Activated CD4-positive, alpha-beta T cell treated with anti-CD3 and anti-CD28 coated beads for 36 hours (primary cell): Measurements from ENCODE around the gene PTPRB. TPM values are rescaled to one million over a fixed set of nuclear protein-coding genes. Genes with fewer than 3 reads are reported as not detected.
"Not testable (repeated sequence)": the region's sequence is repeated elsewhere in the genome, so short reads cannot be mapped to it uniquely, and the experiment has no call there.

ENCODE experiments used
- ATAC-seq: fragments of 200-7000 bp; cut with Tn5 transposase; one replicate; pipeline ENCODE4 v1.10.0; 2021; ENCODE audit warnings: mild to moderate bottlenecking, moderate library complexity
- CTCF ChIA-PET: fragments of 350-600 bp; sonication (Branson Sonifier 250); formaldehyde crosslinking; loops from one replicate; lab custom pipeline; 2021; ENCODE audit warnings: antibody characterized with exemption; lab: Charles Lee
- POLR2A ChIA-PET: fragments of 350-600 bp; sonication (Branson Sonifier 250); formaldehyde crosslinking; loops from one replicate; lab custom pipeline; 2021; ENCODE audit warnings: antibody characterized with exemption, inconsistent platforms; lab: Charles Lee
- DNase-seq: peaks from one replicate; pipeline ENCODE4 v3.0.0-alpha.2; 2020
- H3K27ac Mint-ChIP-seq: one replicate; pipeline ENCODE4 v1.8.0; 2021; ENCODE audit warnings: mixed read lengths
- H3K27me3 Mint-ChIP-seq: one replicate; pipeline ENCODE4 v1.8.0; 2021; ENCODE audit warnings: mixed read lengths
- H3K36me3 Mint-ChIP-seq: one replicate; pipeline ENCODE4 v1.8.0; 2021; ENCODE audit warnings: low read depth, mixed read lengths
- H3K4me1 Mint-ChIP-seq: one replicate; pipeline ENCODE4 v1.8.0; 2021; ENCODE audit warnings: mixed read lengths
- H3K4me3 Mint-ChIP-seq: one replicate; pipeline ENCODE4 v1.8.0; 2021; ENCODE audit warnings: mild to moderate bottlenecking, moderate library complexity, mixed read lengths
- H3K9me3 Mint-ChIP-seq: one replicate; pipeline ENCODE4 v1.8.0; 2021; ENCODE audit warnings: low read depth, mixed read lengths
- intact Hi-C, 2 experiments: fragments of 100-400 bp; cut with DNase I in 1 of 2; cut with micrococcal nuclease in 1 of 2; formaldehyde crosslinking; loops; one replicate each; pipeline versions ENCODE4 v1.14.2 to v1.15.1; 2022 to 2024; cut with DNase I, micrococcal nuclease
- total RNA-seq, 2 experiments: library from RNA; stranded (reverse); gene quantifications; one replicate each; pipeline ENCODE4 v1.2.3, GENCODE V29; 2021

Gene PTPRB
- total RNA-seq, 2 experiments from 2014 or later: not detected

DNA sequence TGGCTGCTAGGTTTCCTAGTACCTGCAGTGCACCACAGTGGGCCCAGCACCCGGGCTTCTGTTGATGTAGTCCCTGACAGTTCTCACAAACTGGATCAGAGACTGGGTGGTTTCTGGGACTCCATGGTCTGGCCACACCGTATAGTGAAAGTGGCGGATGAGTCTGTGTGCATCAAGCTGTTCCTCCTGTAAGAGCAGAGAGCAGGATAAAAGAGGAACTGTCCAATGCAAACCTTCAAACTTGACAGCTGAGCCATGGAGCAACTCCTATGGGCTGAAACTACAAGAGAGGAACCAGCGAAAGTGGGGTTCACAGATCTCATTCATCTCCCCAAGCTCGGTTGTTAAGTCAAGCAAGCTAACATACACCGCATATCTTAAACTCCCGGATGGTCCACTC, 102.8 kb downstream of the PTPRB start:
- ATAC-seq (no peak), DNase-seq (no peak)
- no peaks in the 10 kb centered on the region for H3K9me3 Mint-ChIP-seq
- H3K4me3 Mint-ChIP-seq: no peak overlapping the region
- H3K27me3 Mint-ChIP-seq: peaks cover 8% of the 10 kb centered on the region
- ChIA-PET CTCF (no interaction called here), POLR2A (no interaction called here)
- no peaks in the 10 kb centered on the region for H3K36me3 Mint-ChIP-seq
- no peak overlapping the region for H3K27ac Mint-ChIP-seq
- intact Hi-C loops: no loop called here
- no peaks in the 10 kb centered on the region for H3K4me1 Mint-ChIP-seq

DNA sequence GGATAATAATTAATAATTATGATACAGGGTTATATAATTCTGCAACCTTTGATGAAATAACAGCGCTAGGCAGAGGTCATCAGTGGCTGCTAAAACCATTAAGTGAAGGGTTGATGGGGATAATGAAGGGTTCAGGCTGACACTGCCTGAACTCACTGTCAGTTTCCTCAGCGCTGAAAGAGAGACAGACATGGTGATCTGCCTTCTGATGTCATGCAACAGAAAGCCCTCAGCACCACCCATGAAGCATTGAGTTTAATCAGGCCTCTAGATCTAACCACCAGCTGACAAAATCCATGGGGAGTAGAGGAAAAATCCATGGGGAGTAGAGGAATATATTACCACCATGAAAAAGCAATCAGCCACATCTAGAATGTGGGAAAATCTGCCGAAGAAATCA, 107.6 kb downstream of the PTPRB start:
- Mint-ChIP-seq H3K4me3 (no peak overlapping the region), H3K4me1 (no peaks in the 10 kb centered on the region), H3K27me3 (peaks cover 9% of the 10 kb centered on the region), H3K36me3 (no peaks in the 10 kb centered on the region), H3K27ac (no peak overlapping the region), H3K9me3 (no peaks in the 10 kb centered on the region)
- no peak for ATAC-seq
- CTCF ChIA-PET: interaction anchor here (0.7 kb wide), 1 partner anchor 508 kb away, joined by 3 read pairs; no protein-coding TSS in a partner anchor
- DNase-seq: no peak
- POLR2A ChIA-PET: no interaction called here
- intact Hi-C loops: no loop called here

DNA sequence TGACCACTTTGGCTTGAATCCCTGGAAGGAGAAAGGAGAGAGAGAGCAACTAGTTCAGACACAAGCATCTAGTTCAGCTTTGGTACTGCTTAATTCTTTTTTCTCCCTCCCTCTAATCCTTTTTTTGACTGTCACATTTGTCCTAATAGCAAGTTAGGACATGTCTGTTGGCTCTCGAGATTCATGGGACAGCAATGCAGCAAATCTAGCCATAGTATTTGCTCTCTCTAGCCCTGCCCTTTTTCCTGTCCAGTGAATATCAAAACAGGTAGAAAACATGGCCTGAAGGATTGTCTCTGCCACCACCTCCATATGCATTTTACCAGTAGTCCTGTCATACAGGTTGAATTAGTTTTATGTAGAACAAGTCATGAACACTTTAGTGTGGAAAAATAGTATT, 116.4 kb downstream of the PTPRB start:
- Mint-ChIP-seq H3K27ac (no peak overlapping the region), H3K27me3 (peaks cover 2% of the 10 kb centered on the region), H3K9me3 (no peaks in the 10 kb centered on the region), H3K4me1 (no peaks in the 10 kb centered on the region), H3K4me3 (no peak overlapping the region), H3K36me3 (no peaks in the 10 kb centered on the region)
- ChIA-PET CTCF (no interaction called here), POLR2A (no interaction called here)
- DNase-seq (no peak), ATAC-seq (no peak)
- intact Hi-C loops: no loop called here

DNA sequence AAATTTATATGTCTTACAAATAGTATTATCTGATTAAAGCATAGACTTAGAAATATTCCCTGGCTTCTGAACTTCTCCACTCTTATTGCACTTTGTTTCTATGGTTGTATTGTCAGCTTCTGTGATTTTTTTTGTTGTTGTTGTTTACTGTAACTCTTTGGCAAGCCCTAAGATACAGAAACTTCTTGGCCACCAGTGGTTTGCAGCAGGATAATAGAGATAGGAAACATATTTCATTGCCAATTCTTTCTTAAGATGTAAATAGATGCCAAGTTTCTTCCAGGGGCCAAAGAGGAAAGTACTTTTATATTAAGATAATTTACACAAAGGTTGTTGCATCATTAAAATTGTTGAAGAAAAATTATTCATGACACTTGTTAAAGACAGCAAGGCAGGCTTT, 123.8 kb downstream of the PTPRB start:
- ATAC-seq (no peak), DNase-seq (no peak)
- POLR2A ChIA-PET: no interaction called here
- Mint-ChIP-seq H3K9me3 (no peaks in the 10 kb centered on the region), H3K27me3 (peaks cover 4% of the 10 kb centered on the region), H3K27ac (no peak overlapping the region), H3K4me1 (no peaks in the 10 kb centered on the region), H3K4me3 (no peak overlapping the region), H3K36me3 (no peaks in the 10 kb centered on the region)
- intact Hi-C loops: no loop called here
- CTCF ChIA-PET: no interaction called here

DNA sequence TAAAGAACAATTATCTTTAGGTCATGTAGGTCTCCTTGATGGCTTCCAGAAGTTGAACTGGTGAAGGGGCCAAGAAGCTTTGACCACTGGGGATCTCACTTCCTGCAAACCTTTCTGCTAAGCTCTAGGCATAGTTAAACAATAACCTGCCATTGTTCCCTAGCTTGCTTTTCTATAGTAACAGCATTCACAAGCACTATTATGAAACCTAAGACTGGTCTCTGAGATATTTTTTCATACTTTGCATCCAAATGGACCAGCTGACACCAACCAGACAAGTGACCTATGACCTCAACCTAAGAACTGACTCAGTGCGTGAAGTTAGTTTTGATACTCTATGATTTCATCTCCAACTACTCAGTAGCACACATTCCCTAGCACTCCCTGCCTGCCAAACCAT, 129.1 kb downstream of the PTPRB start:
- Mint-ChIP-seq H3K4me3 (no peak overlapping the region), H3K9me3 (no peaks in the 10 kb centered on the region), H3K27me3 (peaks cover 4% of the 10 kb centered on the region), H3K4me1 (no peaks in the 10 kb centered on the region), H3K36me3 (no peaks in the 10 kb centered on the region), H3K27ac (no peak overlapping the region)
- ChIA-PET CTCF (interaction anchor here (0.7 kb wide), 1 partner anchor 21 kb away, joined by 3 read pairs; no protein-coding TSS in a partner anchor), POLR2A (no interaction called here)
- intact Hi-C loops: no loop called here
- no peak for ATAC-seq
- no peak for DNase-seq

DNA sequence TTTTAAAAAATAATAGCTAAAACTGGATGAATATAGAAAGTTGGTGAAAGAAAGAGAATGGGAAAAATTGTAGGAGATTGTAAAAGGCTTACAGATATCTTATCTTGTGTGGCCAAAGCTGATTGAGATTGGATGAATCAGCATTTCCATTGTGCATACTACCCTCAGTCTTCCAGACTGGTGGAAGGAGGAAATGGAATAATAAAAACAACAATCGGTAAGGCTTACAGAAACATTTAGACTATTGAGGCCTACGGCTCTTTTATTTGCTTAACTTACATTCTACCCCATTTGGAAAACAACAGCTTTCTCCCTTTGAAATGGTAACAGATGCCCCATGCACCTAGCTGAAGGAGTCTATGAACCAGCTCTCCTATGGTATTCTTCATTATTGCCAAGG, 129.8 kb downstream of the PTPRB start:
- ChIA-PET POLR2A (no interaction called here), CTCF (interaction anchor here (0.7 kb wide), 1 partner anchor 21 kb away, joined by 3 read pairs; no protein-coding TSS in a partner anchor)
- no peaks in the 10 kb centered on the region for H3K36me3 Mint-ChIP-seq
- intact Hi-C loops: no loop called here
- ATAC-seq (no peak), DNase-seq (no peak)
- no peak overlapping the region for H3K4me3 Mint-ChIP-seq
- H3K9me3 Mint-ChIP-seq: no peaks in the 10 kb centered on the region
- H3K4me1 Mint-ChIP-seq: no peaks in the 10 kb centered on the region
- peaks cover 2% of the 10 kb centered on the region for H3K27me3 Mint-ChIP-seq
- H3K27ac Mint-ChIP-seq: no peak overlapping the region

DNA sequence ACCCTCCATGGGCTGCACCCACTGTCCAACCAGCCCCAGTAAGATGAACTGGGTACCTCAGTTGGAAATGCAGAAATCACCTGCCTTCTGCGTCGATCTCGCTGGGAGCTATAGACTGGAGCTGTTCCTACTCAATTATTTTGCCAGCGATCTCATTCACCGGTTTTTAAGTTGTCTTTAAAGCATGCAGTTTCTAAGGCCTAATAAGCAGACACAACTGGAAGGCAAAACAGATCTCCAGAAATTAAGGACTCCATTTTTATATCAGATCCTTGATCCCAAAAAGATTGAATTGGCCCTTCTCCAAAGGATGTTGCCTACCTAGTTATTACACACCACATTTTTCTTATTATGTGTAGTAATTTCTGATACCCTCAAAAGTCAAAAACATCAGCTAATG, 139.7 kb downstream of the PTPRB start:
- no peak for DNase-seq
- H3K9me3 Mint-ChIP-seq: peaks cover 6% of the 10 kb centered on the region
- no peak overlapping the region for H3K4me3 Mint-ChIP-seq
- intact Hi-C loops: no loop called here
- peaks cover 8% of the 10 kb centered on the region for H3K27me3 Mint-ChIP-seq
- ChIA-PET CTCF (no interaction called here), POLR2A (no interaction called here)
- H3K4me1 Mint-ChIP-seq: no peaks in the 10 kb centered on the region
- no peak for ATAC-seq
- no peaks in the 10 kb centered on the region for H3K36me3 Mint-ChIP-seq
- H3K27ac Mint-ChIP-seq: no peak overlapping the region

DNA sequence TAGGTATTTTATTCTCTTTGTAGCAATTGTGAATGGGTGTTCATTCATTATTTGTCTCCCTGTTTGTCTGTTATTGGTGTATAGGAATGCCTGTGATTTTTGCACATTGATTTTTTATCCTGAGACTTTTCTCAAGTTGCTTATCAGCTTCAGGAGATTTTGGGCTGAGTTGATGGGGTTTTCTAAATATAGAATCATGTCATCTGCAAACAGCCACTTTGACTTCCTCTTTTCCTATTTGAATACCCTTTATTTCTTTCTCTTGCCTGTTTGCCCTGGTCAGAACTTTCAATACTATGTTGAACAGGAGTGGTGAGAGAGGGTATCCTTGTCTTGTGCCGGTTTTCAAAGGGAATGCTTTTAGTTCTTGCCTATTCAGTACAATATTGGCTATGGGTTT, 144.3 kb downstream of the PTPRB start:
- intact Hi-C loops, POLR2A ChIA-PET, CTCF ChIA-PET, H3K27ac Mint-ChIP-seq, H3K36me3 Mint-ChIP-seq, H3K27me3 Mint-ChIP-seq, H3K4me3 Mint-ChIP-seq, ATAC-seq, DNase-seq, H3K4me1 Mint-ChIP-seq, H3K9me3 Mint-ChIP-seq: not testable (repeated sequence)

DNA sequence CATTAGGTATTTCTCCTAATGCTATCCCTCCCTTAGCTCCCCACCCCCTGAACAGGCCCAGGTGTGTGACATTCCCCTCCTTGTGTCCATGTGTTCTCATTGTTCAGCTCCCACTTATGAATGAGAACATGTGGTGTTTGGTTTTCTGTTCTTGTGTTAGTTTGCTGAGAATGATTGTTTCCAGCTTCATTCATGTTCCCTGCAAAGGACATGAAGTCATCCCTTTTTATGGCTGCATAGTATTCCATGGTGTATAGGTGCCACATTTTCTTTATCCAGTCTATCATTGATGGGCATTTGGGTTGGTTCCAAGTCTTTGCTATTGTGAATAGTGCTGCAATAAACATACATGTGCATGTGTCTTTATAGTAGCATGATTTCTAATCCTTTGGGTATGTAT, 146.3 kb downstream of the PTPRB start:
- POLR2A ChIA-PET, H3K9me3 Mint-ChIP-seq, DNase-seq, H3K36me3 Mint-ChIP-seq, H3K4me3 Mint-ChIP-seq, H3K27ac Mint-ChIP-seq, intact Hi-C loops, H3K27me3 Mint-ChIP-seq, H3K4me1 Mint-ChIP-seq, ATAC-seq: not testable (repeated sequence)
- CTCF ChIA-PET: interaction anchor here (0.6 kb wide), 2 partner anchors 8 to 154 kb away, joined by 3 read pairs; no protein-coding TSS in a partner anchor

DNA sequence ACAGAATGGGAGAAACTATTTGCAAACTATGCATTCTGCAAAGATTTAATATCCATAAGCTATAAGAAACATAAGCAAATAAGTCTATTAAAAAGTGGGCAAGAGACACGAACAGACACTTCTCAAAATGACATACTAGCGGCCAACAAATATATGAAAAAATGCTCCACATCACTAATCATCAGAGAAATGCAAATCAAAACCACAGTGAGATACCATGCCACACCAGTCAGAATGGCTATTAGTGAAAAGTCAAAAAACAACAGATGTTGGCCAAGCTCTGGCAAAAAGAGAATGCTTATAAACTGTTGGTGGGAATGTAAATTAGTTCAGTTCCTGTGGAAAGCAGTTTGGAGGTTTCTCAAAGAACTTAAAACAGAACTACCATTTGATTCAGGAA, 149.8 kb downstream of the PTPRB start:
- ChIA-PET POLR2A (no interaction called here), CTCF (no interaction called here)
- intact Hi-C loops: no loop called here
- no peaks in the 10 kb centered on the region for H3K4me1 Mint-ChIP-seq
- no peak for ATAC-seq
- peaks cover 6% of the 10 kb centered on the region for H3K27me3 Mint-ChIP-seq
- H3K9me3 Mint-ChIP-seq: peaks cover 2% of the 10 kb centered on the region
- H3K27ac Mint-ChIP-seq: no peak overlapping the region
- no peak overlapping the region for H3K4me3 Mint-ChIP-seq
- H3K36me3 Mint-ChIP-seq: no peaks in the 10 kb centered on the region
- no peak for DNase-seq

DNA sequence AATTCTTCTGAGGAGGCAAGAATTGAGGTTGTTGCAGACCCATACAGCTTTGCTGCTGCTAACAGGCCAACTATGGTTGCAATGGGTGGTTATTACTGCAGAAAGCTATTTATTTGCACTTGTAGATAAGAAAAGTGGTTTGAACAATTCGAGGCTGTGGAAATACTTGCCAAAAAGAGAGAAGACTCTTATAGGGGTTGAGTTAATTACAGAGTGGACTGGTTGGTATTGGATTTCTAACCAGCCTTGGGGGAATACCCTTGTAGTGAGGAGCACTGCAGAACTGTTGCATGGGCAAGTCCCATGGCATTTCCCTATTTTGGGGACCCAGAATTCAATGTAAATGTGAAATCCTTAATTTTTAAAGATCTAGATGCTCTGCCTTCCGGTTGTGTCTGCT, 150.6 kb downstream of the PTPRB start:
- DNase-seq: no peak
- Mint-ChIP-seq H3K27me3 (peaks cover 6% of the 10 kb centered on the region), H3K27ac (no peak overlapping the region), H3K36me3 (no peaks in the 10 kb centered on the region), H3K9me3 (peaks cover 2% of the 10 kb centered on the region), H3K4me1 (no peaks in the 10 kb centered on the region), H3K4me3 (no peak overlapping the region)
- POLR2A ChIA-PET: no interaction called here
- intact Hi-C loops: no loop called here
- no peak for ATAC-seq
- CTCF ChIA-PET: interaction anchor here (0.6 kb wide), 1 partner anchor 21 kb away, joined by 3 read pairs; no protein-coding TSS in a partner anchor

DNA sequence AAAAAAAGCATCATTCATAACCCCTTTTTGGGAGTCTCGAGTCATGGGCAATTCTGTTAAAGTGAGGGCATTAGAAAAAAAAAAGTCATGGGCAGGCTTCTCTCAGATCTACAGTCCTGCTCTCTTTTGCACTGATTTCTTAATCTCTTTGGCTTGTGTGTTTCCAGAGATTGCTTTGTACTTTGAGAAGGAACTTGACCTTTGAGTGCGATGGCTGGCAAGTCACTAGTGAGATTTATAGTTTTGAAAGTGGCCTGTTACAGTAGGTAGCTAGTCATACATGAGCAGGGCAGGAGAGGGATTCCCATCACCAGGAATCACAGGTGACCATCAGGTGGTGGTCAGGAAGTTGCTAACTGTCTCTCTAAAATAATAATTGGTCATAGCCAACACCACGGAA, 151.5 kb downstream of the PTPRB start:
- ChIA-PET POLR2A (interaction anchor here (0.7 kb wide), 1 partner anchor 1328 kb away, joined by 3 read pairs; no protein-coding TSS in a partner anchor), CTCF (no interaction called here)
- H3K27me3 Mint-ChIP-seq: peaks cover 8% of the 10 kb centered on the region

More for the DNA sequence above, 151.5 kb downstream of the PTPRB start:
- intact Hi-C loops: no loop called here
- DNase-seq: no peak
- Mint-ChIP-seq H3K4me3 (no peak overlapping the region), H3K27ac (no peak overlapping the region), H3K4me1 (no peaks in the 10 kb centered on the region), H3K9me3 (peaks cover 2% of the 10 kb centered on the region), H3K36me3 (no peaks in the 10 kb centered on the region)
- no peak for ATAC-seq
